Prostate gland (tissue), 2 donors: ENCODE results near the gene GRIP2.

ENCODE experiments used
- POLR2A ChIP-seq: fragments of 450-650 bp; IDR thresholded peaks from one replicate; pipeline ENCODE4 v1.6.1; 2016; ENCODE audit warnings: antibody characterized with exemption, mild to moderate bottlenecking
- POLR2AphosphoS5 ChIP-seq: sonication (generic); formaldehyde crosslinking; IDR thresholded peaks from one replicate; pipeline ENCODE4 v1.6.1; 2017; ENCODE audit warnings: antibody characterized with exemption
- TF ChIP-seq, protein P1 (sequence below), 4 experiments: fragments of 200-600 bp in 2 of 4; fragments of 450-650 bp in 2 of 4; sonication (generic) in 2 of 4; IDR thresholded peaks; 1 replicate in 3 of 4; 2 replicates in 1 of 4; pipeline ENCODE4 v1.5.1; 2016 to 2019; ENCODE audit warnings: antibody characterized with exemption in 4 of 4, mild to moderate bottlenecking in 2 of 4, moderate library complexity in 2 of 4

DNA sequence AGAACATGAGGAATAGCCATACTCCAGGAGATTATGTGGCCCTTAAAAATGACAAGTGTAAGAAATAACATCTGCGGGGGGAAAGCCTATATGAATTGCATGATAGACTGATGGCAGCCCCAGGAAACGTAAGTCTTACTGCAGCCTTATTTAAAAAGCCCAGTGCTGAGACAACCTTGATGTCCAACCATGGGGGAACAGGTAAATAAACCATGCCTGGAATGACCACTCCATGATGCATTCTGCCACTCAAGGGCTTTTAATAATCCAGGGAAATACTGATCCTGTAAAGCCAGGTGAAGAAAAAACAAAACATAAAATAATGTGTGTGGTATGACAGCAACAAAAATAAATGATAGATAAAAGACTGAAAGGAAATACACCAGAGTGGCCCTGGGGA lies 46.5 kb upstream of the GRIP2 start:
- TF ChIP-seq, protein P1, sequence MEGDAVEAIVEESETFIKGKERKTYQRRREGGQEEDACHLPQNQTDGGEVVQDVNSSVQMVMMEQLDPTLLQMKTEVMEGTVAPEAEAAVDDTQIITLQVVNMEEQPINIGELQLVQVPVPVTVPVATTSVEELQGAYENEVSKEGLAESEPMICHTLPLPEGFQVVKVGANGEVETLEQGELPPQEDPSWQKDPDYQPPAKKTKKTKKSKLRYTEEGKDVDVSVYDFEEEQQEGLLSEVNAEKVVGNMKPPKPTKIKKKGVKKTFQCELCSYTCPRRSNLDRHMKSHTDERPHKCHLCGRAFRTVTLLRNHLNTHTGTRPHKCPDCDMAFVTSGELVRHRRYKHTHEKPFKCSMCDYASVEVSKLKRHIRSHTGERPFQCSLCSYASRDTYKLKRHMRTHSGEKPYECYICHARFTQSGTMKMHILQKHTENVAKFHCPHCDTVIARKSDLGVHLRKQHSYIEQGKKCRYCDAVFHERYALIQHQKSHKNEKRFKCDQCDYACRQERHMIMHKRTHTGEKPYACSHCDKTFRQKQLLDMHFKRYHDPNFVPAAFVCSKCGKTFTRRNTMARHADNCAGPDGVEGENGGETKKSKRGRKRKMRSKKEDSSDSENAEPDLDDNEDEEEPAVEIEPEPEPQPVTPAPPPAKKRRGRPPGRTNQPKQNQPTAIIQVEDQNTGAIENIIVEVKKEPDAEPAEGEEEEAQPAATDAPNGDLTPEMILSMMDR (IDR thresholded peaks at IDR 0.05) = no peak
- TF ChIP-seq POLR2AphosphoS5 (no peak), POLR2A (no peak)
